ENCODE measurements around the gene MED13L.

GRCh38 chr12:115932066-115932465 lies 345.4 kb downstream of the MED13L start:
- TF ChIP-seq POLR2A (IDR thresholded peaks at IDR 0.05) (no peak), CTCF (IDR thresholded peaks at IDR 0.05) (no peak), EP300 (IDR thresholded peaks at IDR 0.05) (no peak)
